Neutrophil (primary cell): ENCODE data around the gene FABP7.
"Not testable (repeated sequence)": the region's sequence is repeated elsewhere in the genome, so short reads cannot be mapped to it uniquely, and the experiment has no call there.

ENCODE experiments used
- H3K27ac ChIP-seq: fragments of 200-600 bp; sonication (generic); 2 replicates; pipeline ENCODE4 v1.5.1; 2016; ENCODE audit warnings: mild to moderate bottlenecking, moderate library complexity
- H3K27me3 ChIP-seq: fragments of 200-600 bp; sonication (generic); 2 replicates; pipeline ENCODE4 v1.6.0; 2016; ENCODE audit warnings: mild to moderate bottlenecking
- H3K36me3 ChIP-seq: fragments of 200-600 bp; sonication (generic); 2 replicates; pipeline ENCODE4 v1.5.1; 2017
- H3K4me1 ChIP-seq, 2 experiments: fragments of 200-600 bp in 1 of 2; sonication (generic) in 1 of 2; 1 replicate in 1 of 2; 2 replicates in 1 of 2; pipeline versions ENCODE4 v1.5.1 to v1.6.1; 2013 to 2016; ENCODE audit warnings: low read depth in 1 of 2, low read length in 1 of 2, mild to moderate bottlenecking in 1 of 2, moderate library complexity in 1 of 2; ENCODE audit not compliant: control insufficient read depth in 1 of 2, insufficient read depth in 1 of 2
- H3K4me3 ChIP-seq, 2 experiments: fragments of 200-600 bp in 1 of 2; sonication (generic) in 1 of 2; 1 replicate in 1 of 2; 2 replicates in 1 of 2; pipeline ENCODE4 v1.5.1; 2013 to 2016; ENCODE audit warnings: low read depth in 1 of 2, low read length in 1 of 2, mild to moderate bottlenecking in 1 of 2, moderate library complexity in 1 of 2
- H3K9me3 ChIP-seq: fragments of 200-600 bp; sonication (generic); 2 replicates; pipeline ENCODE4 v1.5.1; 2016
- TF ChIP-seq, protein P1 (sequence below): fragments of 200-600 bp; sonication (generic); IDR thresholded peaks from 2 replicates; pipeline ENCODE4 v1.5.1; 2016; ENCODE audit warnings: antibody characterized with exemption

The FABP7 gene

DNA sequence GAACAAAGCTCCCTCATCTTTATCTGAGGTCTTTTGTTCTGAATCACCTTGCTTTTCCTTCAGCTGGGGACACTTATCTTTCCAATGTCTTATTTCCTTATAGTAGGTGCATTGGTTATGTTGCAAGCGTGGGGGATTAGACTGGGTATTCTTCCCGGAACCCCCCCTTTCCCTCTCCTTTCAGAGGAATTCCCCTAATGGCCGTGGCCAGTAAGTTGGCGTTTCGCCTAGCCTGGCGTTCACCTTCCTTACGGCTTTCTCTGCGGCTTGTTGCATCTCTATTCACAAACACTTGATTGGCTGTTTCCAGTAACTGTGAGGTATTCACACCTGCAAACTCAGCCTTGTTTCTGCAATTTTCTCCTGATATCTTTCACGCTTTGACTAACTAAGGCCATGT, 32.8 kb upstream of the FABP7 start:
- Histone ChIP-seq H3K9me3 (no peaks in the 10 kb centered on the region), H3K4me3 (no peak overlapping the region), H3K27ac (no peak overlapping the region), H3K4me1 (peaks cover 26 to 36% of the 10 kb centered on the region in 2 experiments), H3K27me3 (no peaks in the 10 kb centered on the region), H3K36me3 (no peaks in the 10 kb centered on the region)
- TF ChIP-seq, protein P1, sequence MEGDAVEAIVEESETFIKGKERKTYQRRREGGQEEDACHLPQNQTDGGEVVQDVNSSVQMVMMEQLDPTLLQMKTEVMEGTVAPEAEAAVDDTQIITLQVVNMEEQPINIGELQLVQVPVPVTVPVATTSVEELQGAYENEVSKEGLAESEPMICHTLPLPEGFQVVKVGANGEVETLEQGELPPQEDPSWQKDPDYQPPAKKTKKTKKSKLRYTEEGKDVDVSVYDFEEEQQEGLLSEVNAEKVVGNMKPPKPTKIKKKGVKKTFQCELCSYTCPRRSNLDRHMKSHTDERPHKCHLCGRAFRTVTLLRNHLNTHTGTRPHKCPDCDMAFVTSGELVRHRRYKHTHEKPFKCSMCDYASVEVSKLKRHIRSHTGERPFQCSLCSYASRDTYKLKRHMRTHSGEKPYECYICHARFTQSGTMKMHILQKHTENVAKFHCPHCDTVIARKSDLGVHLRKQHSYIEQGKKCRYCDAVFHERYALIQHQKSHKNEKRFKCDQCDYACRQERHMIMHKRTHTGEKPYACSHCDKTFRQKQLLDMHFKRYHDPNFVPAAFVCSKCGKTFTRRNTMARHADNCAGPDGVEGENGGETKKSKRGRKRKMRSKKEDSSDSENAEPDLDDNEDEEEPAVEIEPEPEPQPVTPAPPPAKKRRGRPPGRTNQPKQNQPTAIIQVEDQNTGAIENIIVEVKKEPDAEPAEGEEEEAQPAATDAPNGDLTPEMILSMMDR, result no peak

DNA sequence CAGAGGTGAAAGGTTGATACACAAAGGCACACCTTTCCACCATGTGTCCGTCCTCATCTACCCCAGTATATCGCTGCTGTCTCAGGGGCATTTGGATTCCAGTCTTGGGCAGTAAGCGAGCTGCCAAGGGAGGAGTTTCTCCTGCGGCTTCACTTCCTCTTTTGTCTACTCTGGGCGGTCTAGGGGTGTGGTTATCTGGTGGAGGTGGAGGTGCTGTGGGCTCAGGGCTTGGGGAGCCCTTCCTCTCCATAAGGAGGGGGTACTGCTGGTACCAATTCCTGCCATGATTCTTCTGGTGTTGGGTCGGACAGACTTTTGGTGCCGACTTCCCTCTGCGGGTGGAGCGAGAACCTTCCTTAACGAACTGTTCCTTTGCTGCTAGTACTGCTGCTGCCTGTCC, 31.9 kb upstream of the FABP7 start:
- TF ChIP-seq, protein P1, result no peak
- no peaks in the 10 kb centered on the region for H3K27me3 ChIP-seq
- H3K4me3 ChIP-seq, result no peak overlapping the region
- H3K27ac ChIP-seq, result no peak overlapping the region
- peaks cover 33 to 45% of the 10 kb centered on the region in 2 experiments for H3K4me1 ChIP-seq
- H3K9me3 ChIP-seq, result no peaks in the 10 kb centered on the region
- no peaks in the 10 kb centered on the region for H3K36me3 ChIP-seq

DNA sequence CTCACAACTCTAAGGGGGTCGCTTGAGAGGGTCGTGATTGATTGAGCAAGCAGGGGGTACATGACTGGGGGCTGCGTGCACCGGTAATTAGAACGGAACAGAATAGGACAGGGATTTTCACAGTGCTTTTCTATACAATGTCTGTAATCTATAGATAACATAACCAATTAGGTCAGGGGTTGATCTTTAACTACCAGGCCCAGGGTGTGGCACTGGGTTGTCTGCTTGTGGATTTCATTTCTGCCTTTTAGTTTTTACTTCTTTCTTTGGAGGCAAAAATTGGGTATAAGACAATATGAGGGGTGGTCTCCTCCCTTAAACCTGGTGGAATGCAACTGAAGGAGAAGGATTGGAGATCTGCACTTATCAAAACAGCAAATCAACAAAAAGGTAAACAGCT, 30.6 kb upstream of the FABP7 start:
- not testable (repeated sequence) for H3K9me3 ChIP-seq, H3K27me3 ChIP-seq, H3K4me3 ChIP-seq, H3K27ac ChIP-seq, H3K36me3 ChIP-seq
- H3K4me1 ChIP-seq, result peaks cover 38 to 53% of the 10 kb centered on the region in 2 experiments

DNA sequence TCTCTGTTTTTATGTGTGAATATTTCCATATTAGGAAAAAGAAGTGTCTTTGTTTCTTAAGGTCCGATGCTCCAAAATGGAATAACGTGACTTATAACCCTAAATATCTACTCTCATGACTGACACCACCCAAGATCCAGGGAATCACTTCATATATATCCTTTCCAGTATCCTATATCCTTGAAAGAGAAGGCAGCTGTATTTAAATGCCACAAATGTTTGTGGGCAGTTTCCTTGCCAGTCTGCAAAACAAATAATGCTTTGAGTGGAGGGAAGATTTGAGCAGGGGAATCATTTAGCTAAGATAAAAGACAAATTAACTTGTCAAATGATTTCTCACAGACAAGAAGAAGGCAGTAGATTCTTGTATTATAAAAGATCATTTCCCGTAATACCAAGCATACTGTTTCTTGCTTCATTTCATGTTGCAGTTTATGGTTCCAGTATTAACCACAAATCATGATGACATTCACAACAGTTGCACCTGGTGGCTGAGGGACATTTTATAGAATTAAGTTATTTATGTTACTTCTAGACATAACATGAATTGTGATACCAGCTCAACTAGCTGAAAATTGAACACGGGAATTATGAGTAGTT, 30.0 kb upstream of the FABP7 start:
- no peak overlapping the region for H3K27ac ChIP-seq
- H3K4me1 ChIP-seq, result peaks cover 42 to 59% of the 10 kb centered on the region in 2 experiments
- H3K4me3 ChIP-seq, result no peak overlapping the region
- TF ChIP-seq, protein P1, result no peak
- no peaks in the 10 kb centered on the region for H3K9me3 ChIP-seq
- H3K36me3 ChIP-seq, result no peaks in the 10 kb centered on the region
- H3K27me3 ChIP-seq, result no peaks in the 10 kb centered on the region

DNA sequence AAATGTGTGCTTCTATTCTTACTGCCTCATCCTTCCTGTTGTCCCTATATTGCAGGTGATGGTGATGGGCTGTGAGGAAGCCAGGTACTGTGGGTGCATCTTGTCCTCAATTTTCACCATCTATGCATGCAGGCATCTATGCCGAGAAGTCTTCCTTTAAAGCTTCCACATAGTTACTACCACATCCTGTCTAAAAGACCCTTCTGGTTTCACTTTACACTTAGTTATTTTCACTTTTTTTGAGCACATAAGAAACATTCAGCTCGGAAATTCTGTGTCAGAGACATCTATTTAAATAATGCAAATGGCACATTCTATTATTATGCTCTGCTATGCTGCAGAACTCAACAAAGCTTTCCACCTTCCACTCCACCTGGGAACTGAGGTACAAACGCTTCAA, 28.2 kb upstream of the FABP7 start:
- TF ChIP-seq, protein P1, result no peak
- Histone ChIP-seq H3K27ac (no peak overlapping the region), H3K4me3 (no peak overlapping the region), H3K4me1 (peaks cover 42 to 62% of the 10 kb centered on the region in 2 experiments), H3K27me3 (no peaks in the 10 kb centered on the region), H3K9me3 (no peaks in the 10 kb centered on the region), H3K36me3 (no peaks in the 10 kb centered on the region)

DNA sequence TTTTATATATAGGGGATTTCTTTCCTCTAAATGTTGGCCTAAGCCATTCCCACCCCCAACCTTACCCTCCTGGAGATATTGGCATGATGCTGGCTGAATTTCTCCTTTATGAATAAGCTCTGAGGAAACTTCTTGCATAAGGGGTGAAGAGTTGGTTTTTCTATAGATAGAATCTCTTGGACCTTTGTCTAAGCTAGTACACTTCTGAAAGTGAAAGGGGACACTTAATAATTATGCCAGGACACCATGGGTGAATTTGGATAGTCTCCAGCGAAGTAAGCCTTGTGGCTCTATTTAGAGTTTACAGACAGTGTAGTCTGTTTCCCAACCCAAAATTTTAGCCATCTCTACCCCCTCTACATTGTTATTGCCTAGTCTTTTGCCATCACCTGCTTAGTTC, 27.1 kb upstream of the FABP7 start:
- no peak overlapping the region for H3K27ac ChIP-seq
- TF ChIP-seq, protein P1, result no peak

More for the DNA sequence above, 27.1 kb upstream of the FABP7 start:
- no peak overlapping the region for H3K4me3 ChIP-seq
- H3K4me1 ChIP-seq, result peaks cover 41 to 61% of the 10 kb centered on the region in 2 experiments
- H3K9me3 ChIP-seq, result no peaks in the 10 kb centered on the region
- H3K36me3 ChIP-seq, result no peaks in the 10 kb centered on the region
- H3K27me3 ChIP-seq, result no peaks in the 10 kb centered on the region
